Left ventricle myocardium inferior (tissue), 1 donor: ENCODE data around the gene KHDC1. TPM values are rescaled to one million over a fixed set of nuclear protein-coding genes. Genes with fewer than 3 reads are reported as not detected.

ENCODE experiments used
- DNase-seq: peaks from one replicate; pipeline ENCODE4 v3.0.0-alpha.2; 2020
- H3K27ac ChIP-seq: fragments of 200-600 bp; replicated peaks from 2 replicates; pipeline ENCODE4 v1.8.0; 2021
- H3K27me3 ChIP-seq: fragments of 200-600 bp; 2 replicates; pipeline ENCODE4 v1.8.0; 2021; ENCODE audit warnings: low read depth
- H3K36me3 ChIP-seq: fragments of 200-600 bp; 2 replicates; pipeline ENCODE4 v1.8.0; 2021
- H3K4me1 ChIP-seq: fragments of 200-600 bp; 2 replicates; pipeline ENCODE4 v1.8.0; 2021
- H3K4me3 ChIP-seq: fragments of 200-600 bp; 2 replicates; pipeline ENCODE4 v1.8.0; 2021; ENCODE audit warnings: mild to moderate bottlenecking, moderate library complexity
- H3K9me3 ChIP-seq: fragments of 200-600 bp; replicated peaks from 2 replicates; pipeline ENCODE4 v1.8.0; 2021
- intact Hi-C: fragments of 100-400 bp; cut with micrococcal nuclease; formaldehyde crosslinking; loops from one replicate; pipeline ENCODE4 v1.11.0; 2022
- total RNA-seq: library from RNA; stranded (reverse); fragmentation: NEBNext Ultra II Directional; extraction: Animal tissue kit (Norgen Biotek cat#: 25700); gene quantifications from one replicate; pipeline ENCODE4 v1.2.1, GENCODE V29; 2021
- TF ChIP-seq, protein P1 (sequence below): fragments of 200-600 bp; IDR thresholded peaks from 2 replicates; pipeline ENCODE4 v1.8.0; 2021; ENCODE audit warnings: antibody characterized with exemption, mild to moderate bottlenecking, borderline replicate concordance
- donor health status: DM: no; HTN: yes; CAD: no; lungs with severe emphysema.

Gene KHDC1
- total RNA-seq, 1 donor from 2014 or later, result 1.1 TPM

- H3K4me3 ChIP-seq, result no peak overlapping the region
- H3K36me3 ChIP-seq, result no peaks in the 10 kb centered on the region
- no peaks in the 10 kb centered on the region for H3K27me3 ChIP-seq
- H3K9me3 ChIP-seq, result no peaks in the 10 kb centered on the region
- no peaks in the 10 kb centered on the region for H3K4me1 ChIP-seq
- DNase-seq, result no peak
- no peak overlapping the region for H3K27ac ChIP-seq
- intact Hi-C loops, result no loop called here
- TF ChIP-seq, protein P1, sequence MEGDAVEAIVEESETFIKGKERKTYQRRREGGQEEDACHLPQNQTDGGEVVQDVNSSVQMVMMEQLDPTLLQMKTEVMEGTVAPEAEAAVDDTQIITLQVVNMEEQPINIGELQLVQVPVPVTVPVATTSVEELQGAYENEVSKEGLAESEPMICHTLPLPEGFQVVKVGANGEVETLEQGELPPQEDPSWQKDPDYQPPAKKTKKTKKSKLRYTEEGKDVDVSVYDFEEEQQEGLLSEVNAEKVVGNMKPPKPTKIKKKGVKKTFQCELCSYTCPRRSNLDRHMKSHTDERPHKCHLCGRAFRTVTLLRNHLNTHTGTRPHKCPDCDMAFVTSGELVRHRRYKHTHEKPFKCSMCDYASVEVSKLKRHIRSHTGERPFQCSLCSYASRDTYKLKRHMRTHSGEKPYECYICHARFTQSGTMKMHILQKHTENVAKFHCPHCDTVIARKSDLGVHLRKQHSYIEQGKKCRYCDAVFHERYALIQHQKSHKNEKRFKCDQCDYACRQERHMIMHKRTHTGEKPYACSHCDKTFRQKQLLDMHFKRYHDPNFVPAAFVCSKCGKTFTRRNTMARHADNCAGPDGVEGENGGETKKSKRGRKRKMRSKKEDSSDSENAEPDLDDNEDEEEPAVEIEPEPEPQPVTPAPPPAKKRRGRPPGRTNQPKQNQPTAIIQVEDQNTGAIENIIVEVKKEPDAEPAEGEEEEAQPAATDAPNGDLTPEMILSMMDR, result no peak
Measured at GRCh38 chr6:73231986-73232391, 31.0 kb downstream of the KHDC1 start.

DNA sequence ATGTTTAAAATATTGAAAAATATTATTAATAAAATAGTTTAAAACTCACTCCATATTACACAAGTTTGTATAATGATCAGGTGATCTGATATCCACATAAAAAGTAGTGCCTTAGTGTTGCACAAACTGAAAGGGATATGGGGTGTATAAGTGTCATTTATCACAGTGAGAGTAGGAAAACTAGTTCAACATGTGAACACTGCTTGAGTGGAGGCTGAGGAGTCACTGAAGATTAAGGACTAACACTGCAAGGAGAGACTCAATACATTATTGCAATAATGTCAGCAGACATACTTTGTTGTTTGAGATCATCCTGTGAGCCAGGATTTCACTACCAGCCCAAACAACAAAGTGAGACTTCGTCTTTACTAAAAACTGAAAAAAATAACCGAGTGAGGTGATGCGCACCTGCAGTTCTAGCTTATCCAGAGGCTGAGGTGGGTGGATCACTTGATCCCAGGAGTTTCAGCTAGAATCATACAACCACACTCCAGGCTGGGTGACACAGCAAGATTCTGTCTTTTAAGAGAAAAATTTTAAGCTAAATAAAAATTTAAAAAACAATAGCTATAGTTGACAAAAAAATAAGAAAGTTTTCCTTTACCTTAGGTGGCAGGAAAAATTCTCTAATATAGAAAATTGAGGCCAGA lies 35.3 kb downstream of the KHDC1 start:
- intact Hi-C loops, result no loop called here
- no peak overlapping the region for H3K4me3 ChIP-seq
- no peak overlapping the region for H3K27ac ChIP-seq
- H3K9me3 ChIP-seq, result no peaks in the 10 kb centered on the region
- no peaks in the 10 kb centered on the region for H3K4me1 ChIP-seq
- H3K36me3 ChIP-seq, result no peaks in the 10 kb centered on the region
- TF ChIP-seq, protein P1, result no peak
- no peaks in the 10 kb centered on the region for H3K27me3 ChIP-seq
- no peak for DNase-seq

- intact Hi-C loops, result no loop called here
- no peaks in the 10 kb centered on the region for H3K9me3 ChIP-seq
- no peaks in the 10 kb centered on the region for H3K27me3 ChIP-seq
- no peak within 1 kb of the TSS for H3K27ac ChIP-seq
- H3K4me1 ChIP-seq, result no peaks in the 10 kb centered on the region
- TF ChIP-seq, protein P1, result no peak
- no peaks in the 10 kb centered on the region for H3K36me3 ChIP-seq
- DNase-seq, result no peak
- no peak within 1 kb of the TSS for H3K4me3 ChIP-seq
Measured at GRCh38 chr6:73225396-73225795, 37.6 kb downstream of the KHDC1 start, which contains the start of gene KHDC1L. KHDC1L (minus strand) TSS chr6:73225496; CDS start chr6:73225408, 88 bp downstream.

DNA sequence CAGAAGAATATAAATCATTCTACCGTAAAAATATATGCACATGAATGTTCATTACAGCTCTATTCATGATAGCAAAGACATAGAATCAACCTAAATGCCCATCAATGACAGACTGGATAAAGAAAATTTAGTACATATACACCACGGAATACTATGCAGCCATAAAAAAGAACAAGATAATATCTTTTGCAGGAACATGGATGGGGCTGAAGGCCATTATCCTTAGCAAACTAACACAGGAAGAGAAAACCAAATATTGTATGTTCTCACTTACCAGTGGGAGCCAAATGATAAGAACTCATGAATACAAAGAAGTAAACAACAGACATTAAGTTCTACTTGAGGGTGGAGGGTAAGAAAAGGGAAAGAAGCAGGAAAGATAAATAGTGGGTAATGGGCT lies 46.1 kb downstream of the KHDC1 start:
- Histone ChIP-seq H3K4me3 (no peak overlapping the region), H3K4me1 (no peaks in the 10 kb centered on the region), H3K36me3 (no peaks in the 10 kb centered on the region), H3K27me3 (no peaks in the 10 kb centered on the region), H3K9me3 (no peaks in the 10 kb centered on the region), H3K27ac (no peak overlapping the region)
- intact Hi-C loops, result no loop called here
- no peak for DNase-seq
- TF ChIP-seq, protein P1, result no peak

DNA sequence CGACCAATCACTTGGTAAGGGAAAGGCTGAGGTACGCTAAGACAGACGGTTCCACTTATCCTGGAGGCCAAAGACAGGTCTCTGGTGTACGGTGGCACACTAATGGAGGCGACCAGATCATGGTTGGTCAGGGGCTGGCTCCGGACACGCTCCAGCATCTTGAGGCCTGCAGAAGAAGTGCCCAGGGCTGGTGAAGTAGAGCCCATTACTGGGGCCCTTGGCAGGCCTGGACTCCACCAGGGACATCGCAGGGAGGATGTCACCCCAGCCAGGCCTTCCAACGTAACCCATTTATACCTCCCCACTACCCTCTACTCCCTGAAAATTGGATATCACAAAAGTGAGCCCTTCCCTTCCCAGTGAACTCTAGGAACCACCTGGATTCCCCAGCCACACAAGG lies 53.9 kb downstream of the KHDC1 start:
- H3K4me1 ChIP-seq, result no peaks in the 10 kb centered on the region
- H3K4me3 ChIP-seq, result no peak overlapping the region
- no peaks in the 10 kb centered on the region for H3K9me3 ChIP-seq
- no peaks in the 10 kb centered on the region for H3K36me3 ChIP-seq
- H3K27me3 ChIP-seq, result peaks cover 3% of the 10 kb centered on the region
- intact Hi-C loops, result no loop called here
- TF ChIP-seq, protein P1, result no peak
- no peak for DNase-seq
- no peak overlapping the region for H3K27ac ChIP-seq
